IPS DF 4.7 (cell line): ENCODE data around the gene MRPL18.
"Not testable (repeated sequence)": the region's sequence is repeated elsewhere in the genome, so short reads cannot be mapped to it uniquely, and the experiment has no call there.

Experiments used
- DNase-seq: peaks from one replicate; pipeline ENCODE4 v3.0.0-alpha.2; 2013; ENCODE audit warnings: low spot score; ENCODE audit errors: extremely low read depth

The MRPL18 gene

GRCh38 chr6:159772196-159772595 lies 18.1 kb upstream of the MRPL18 start:
- DNase-seq = no peak

- no peak for DNase-seq
Measured at GRCh38 chr6:159777240-159777904, 12.9 kb upstream of the MRPL18 start.

- no peak for DNase-seq
Measured at GRCh38 chr6:159778131-159778530, 12.1 kb upstream of the MRPL18 start.

GRCh38 chr6:159778542-159779103 lies 11.6 kb upstream of the MRPL18 start:
- DNase-seq = no peak

GRCh38 chr6:159788276-159788675 lies 2.0 kb upstream of the MRPL18 start:
- DNase-seq = no peak

GRCh38 chr6:159788753-159789376 lies 1.4 kb upstream of the MRPL18 start:
- DNase-seq = no peak

- DNase-seq = peak; percentile 99
Measured at GRCh38 chr6:159789377-159790148, 704 bp upstream of the MRPL18 start, which contains the start of gene TCP1. Gene TCP1, minus strand, starts transcription at chr6:159789602. Its CDS starts 134 bp downstream, at chr6:159789468.

GRCh38 chr6:159790956-159791598 lies 810 bp downstream of the MRPL18 start:
- DNase-seq = no peak

GRCh38 chr6:159794976-159795375 lies 4.7 kb downstream of the MRPL18 start:
- not testable (repeated sequence) for DNase-seq

GRCh38 chr6:159797554-159797953 lies 7.3 kb downstream of the MRPL18 start:
- DNase-seq = no peak

GRCh38 chr6:159800141-159800865 lies 10.0 kb downstream of the MRPL18 start, which contains the start of gene PNLDC1:
Gene PNLDC1, plus strand, starts transcription at chr6:159800276. Its CDS starts 32 bp downstream, at chr6:159800308.
- no peak for DNase-seq

- no peak for DNase-seq
Measured at GRCh38 chr6:159801935-159802334, 11.7 kb downstream of the MRPL18 start.

- no peak for DNase-seq
Measured at GRCh38 chr6:159804504-159804903, 14.2 kb downstream of the MRPL18 start.

- no peak for DNase-seq
Measured at GRCh38 chr6:159805440-159806020, 15.3 kb downstream of the MRPL18 start.

GRCh38 chr6:159806021-159806458 lies 15.8 kb downstream of the MRPL18 start:
- DNase-seq = no peak

GRCh38 chr6:159807150-159807858 lies 17.0 kb downstream of the MRPL18 start:
- no peak for DNase-seq

GRCh38 chr6:159808647-159809046 lies 18.4 kb downstream of the MRPL18 start:
- no peak for DNase-seq

- DNase-seq = no peak
Measured at GRCh38 chr6:159809149-159809548, 18.9 kb downstream of the MRPL18 start.

- no peak for DNase-seq
Measured at GRCh38 chr6:159813781-159814180, 23.5 kb downstream of the MRPL18 start.

- DNase-seq = no peak
Measured at GRCh38 chr6:159815410-159815809, 25.1 kb downstream of the MRPL18 start.
